HepG2 (cell line): Measurements from ENCODE around the gene GAS6. TPM values are rescaled to one million over a fixed set of nuclear protein-coding genes. Genes with fewer than 3 reads are reported as not detected.
A peak's percentile ranks its signal among the peaks of the same experiment; 100 is the strongest.

Experiments used
- ATAC-seq: fragments of 200-7000 bp; cut with Tn5 transposase; 3 replicates; pipeline ENCODE4 v1.9.1; 2020; ENCODE audit warnings: mild to moderate bottlenecking, moderate library complexity
- BruUV-seq: library from RNA; stranded (reverse); fragments of 400-500 nt; replicated peaks from 2 replicates; lab custom pipeline; 2021; lab: Mats Ljungman, UMichigan
- CTCF ChIA-PET: fragments of 300-600 bp; formaldehyde crosslinking; extraction: SDS; loops from one replicate; lab custom pipeline; 2021; ENCODE audit warnings: low total read pairs, inconsistent platforms, low intra/inter-chr PET ratio; lab: Yijun Ruan, JAX
- POLR2A ChIA-PET: fragments of 350-600 bp; sonication (Branson Sonifier 250); formaldehyde crosslinking; loops from one replicate; lab custom pipeline; 2020; ENCODE audit warnings: antibody characterized with exemption, inconsistent platforms; lab: Yijun Ruan, JAX
- DNase-seq: peaks from one replicate; pipeline ENCODE4 v3.0.0-alpha.2; 2015; ENCODE audit warnings: low spot score
- FAIRE-seq: peaks from 3 replicates; lab custom pipeline; 2011; peaks lifted over from hg19 to GRCh38; lab: Jason Lieb, UNC
- H2AFZ ChIP-seq: one replicate; pipeline ENCODE4 v1.6.1; 2011; ENCODE audit warnings: low read length, inconsistent platforms
- H3K27ac ChIP-seq: fragments of 300-600 bp; 3 replicates; pipeline ENCODE4 v1.8.0; 2011; ENCODE audit warnings: mixed run types, mild to moderate bottlenecking, mixed read lengths, low read length, inconsistent platforms; ENCODE audit not compliant: insufficient read depth; ENCODE audit errors: extremely low read length
- H3K27me3 ChIP-seq, 2 experiments: fragments of 200-600 bp in 1 of 2; 2 replicates in 1 of 2; 3 replicates in 1 of 2; pipeline versions ENCODE4 v1.6.0 to v1.8.0; 2011; ENCODE audit warnings: low read length in 2 of 2, mild to moderate bottlenecking in 2 of 2, moderate library complexity in 2 of 2, inconsistent platforms in 1 of 2; ENCODE audit not compliant: insufficient read depth in 2 of 2, control insufficient read depth in 1 of 2
- H3K36me3 ChIP-seq, 2 experiments: fragments of 200-600 bp in 1 of 2; replicated peaks in 1 of 2; 2 replicates in 1 of 2; 3 replicates in 1 of 2; pipeline versions ENCODE4 v1.5.1 to v1.8.0; 2011; ENCODE audit warnings: low read length in 2 of 2, inconsistent platforms in 1 of 2; ENCODE audit not compliant: insufficient read depth in 2 of 2, control insufficient read depth in 1 of 2
- H3K4me1 ChIP-seq: 2 replicates; pipeline ENCODE4 v1.5.1; 2012; ENCODE audit warnings: low read length, inconsistent platforms; ENCODE audit not compliant: insufficient read depth
- H3K4me2 ChIP-seq: 2 replicates; pipeline ENCODE4 v1.6.0; 2011; ENCODE audit warnings: low read depth, low read length, inconsistent platforms
- H3K4me3 ChIP-seq, 3 experiments: fragments of 200-600 bp in 1 of 3; sonication (generic), shearing (Covaris generic) in 1 of 3; replicated peaks in 1 of 3; 2 replicates each; pipeline ENCODE4 v1.5.1; 2011 to 2016; ENCODE audit warnings: low read length in 3 of 3, inconsistent platforms in 2 of 3, low read depth in 2 of 3, mild to moderate bottlenecking in 2 of 3, control low read depth in 1 of 3, mixed read lengths in 1 of 3; ENCODE audit not compliant: insufficient read depth in 1 of 3
- H3K79me2 ChIP-seq: one replicate; pipeline ENCODE4 v1.6.1; 2011; ENCODE audit warnings: low read length, inconsistent platforms; ENCODE audit not compliant: insufficient read depth
- H3K9ac ChIP-seq: 2 replicates; pipeline ENCODE4 v1.6.0; 2011; ENCODE audit warnings: mild to moderate bottlenecking, low read depth, low read length, inconsistent platforms; ENCODE audit not compliant: insufficient read depth
- H3K9me3 ChIP-seq: 2 replicates; pipeline ENCODE4 v1.5.1; 2012; ENCODE audit warnings: mild to moderate bottlenecking, low read length
- H4K20me1 ChIP-seq: 2 replicates; pipeline ENCODE4 v1.6.0; 2011; ENCODE audit warnings: inconsistent platforms, mild to moderate bottlenecking, low read length, moderate library complexity; ENCODE audit not compliant: insufficient read depth
- BHLHE40 ChIP-seq: IDR thresholded peaks from 2 replicates; pipeline ENCODE4 v1.6.1; 2011; ENCODE audit warnings: low read length, improper control_type of control experiment
- BRCA1 ChIP-seq: sonication (generic); formaldehyde crosslinking; IDR thresholded peaks from 2 replicates; pipeline ENCODE4 v1.4.0; 2020; ENCODE audit warnings: missing genetic modification reagents
- CBX5 ChIP-seq: sonication (generic); formaldehyde crosslinking; IDR thresholded peaks from 2 replicates; pipeline ENCODE4 v1.4.0; 2020; ENCODE audit warnings: missing genetic modification reagents, borderline replicate concordance
- JDP2 ChIP-seq: sonication (generic); formaldehyde crosslinking; IDR thresholded peaks from 2 replicates; pipeline ENCODE4 v1.8.1; 2022; ENCODE audit warnings: missing genetic modification reagents, borderline replicate concordance
- MXD4 ChIP-seq: IDR thresholded peaks from 2 replicates; pipeline ENCODE4 v1.6.1; 2016; ENCODE audit warnings: mild to moderate bottlenecking, missing biosample characterization, missing genetic modification reagents
- NAIF1 ChIP-seq: sonication (generic); formaldehyde crosslinking; IDR thresholded peaks from 2 replicates; pipeline ENCODE4 v1.5.0; 2020; ENCODE audit warnings: mild to moderate bottlenecking, missing genetic modification reagents, borderline replicate concordance
- PAF1 ChIP-seq: IDR thresholded peaks from 2 replicates; pipeline ENCODE4 v1.6.1; 2016; ENCODE audit warnings: missing genetic modification reagents, missing compliant biosample characterization
- PPARG ChIP-seq: conservative IDR thresholded peaks from 2 replicates; pipeline ENCODE4 v1.6.1; 2016; ENCODE audit warnings: missing biosample characterization, missing genetic modification reagents
- SMARCE1 ChIP-seq: fragments of 450-650 bp; IDR thresholded peaks from 2 replicates; pipeline ENCODE4 v1.6.1; 2017; ENCODE audit warnings: borderline replicate concordance
- SNAPC5 ChIP-seq: sonication (generic); formaldehyde crosslinking; IDR thresholded peaks from 2 replicates; pipeline ENCODE4 v1.8.1; 2023; ENCODE audit warnings: mild to moderate bottlenecking, missing genetic modification reagents, borderline replicate concordance
- ZNF737 ChIP-seq: sonication (generic); formaldehyde crosslinking; IDR thresholded peaks from 2 replicates; pipeline ENCODE4 v1.5.0; 2020; ENCODE audit warnings: missing genetic modification reagents, mild to moderate bottlenecking, borderline replicate concordance
- ZNF776 ChIP-seq: sonication (generic); formaldehyde crosslinking; IDR thresholded peaks from 2 replicates; pipeline ENCODE4 v1.4.0; 2020; ENCODE audit warnings: mild to moderate bottlenecking, missing genetic modification reagents
- ZNF891 ChIP-seq: sonication (generic); formaldehyde crosslinking; IDR thresholded peaks from 2 replicates; pipeline ENCODE4 v1.5.0; 2020; ENCODE audit warnings: mild to moderate bottlenecking, missing genetic modification reagents
- WGBS: methylation state at CpG from one replicate; pipeline ENCODE4 v1.1.6; 2017; ENCODE audit warnings: low lambda C conversion rate; 5-methylcytosine and 5-hydroxymethylcytosine counted together
- in situ Hi-C: cut with HindIII; loops from 2 replicates; pipeline ENCODE4 v1.10.0; 2017; ENCODE audit warnings: low pct_unique_long_range_greater_than_20kb; ENCODE audit not compliant: extremely low pct_ligation_motif_present
- intact Hi-C: fragments of 100-400 bp; cut with micrococcal nuclease; formaldehyde crosslinking; loops from one replicate; pipeline ENCODE4 v1.10.0; 2022; ENCODE audit not compliant: unreplicated experiment
- polyA plus RNA-seq, 8 experiments: library from polyadenylated mRNA; depleted of rRNA in 3 of 8; stranded (reverse) in 7 of 8; unstranded in 1 of 8; fragments of >200 nt; fragmentation: Illumina TruSeq in 4 of 8; extraction: Trizol in 4 of 8; gene quantifications; 2 replicates each; pipeline versions ENCODE4 v1.2.1 to v1.2.3, GENCODE V29; 2011 to 2016; ENCODE audit warnings: low read depth in 4 of 8, missing spikeins in 1 of 8, mixed read lengths in 1 of 8; ENCODE audit not compliant: insufficient read depth in 1 of 8
- total RNA-seq, 5 experiments: library from RNA; depleted of rRNA; stranded (reverse); fragments of >200 nt; fragmentation: Illumina TruSeq; extraction: Trizol; gene quantifications; 2 replicates each; pipeline ENCODE4 v1.2.3, GENCODE V29; 2016; ENCODE audit warnings: low read depth in 1 of 5
- TF ChIP-seq, protein P1 (sequence below): sonication (generic); formaldehyde crosslinking; IDR thresholded peaks from 2 replicates; pipeline ENCODE4 v1.5.1; 2020; ENCODE audit warnings: missing genetic modification reagents, mild to moderate bottlenecking, borderline replicate concordance
- TF ChIP-seq, protein P2 (sequence below): sonication (generic); formaldehyde crosslinking; IDR thresholded peaks from 2 replicates; pipeline ENCODE4 v1.5.0; 2020; ENCODE audit warnings: missing genetic modification reagents, mild to moderate bottlenecking, borderline replicate concordance

GAS6 gene
- total and polyA plus RNA-seq, 2 of the 13 experiments (the other 11 are each of a cell fraction or from before 2014, with no cell fraction given): 0.09 to 0.24 TPM

DNA sequence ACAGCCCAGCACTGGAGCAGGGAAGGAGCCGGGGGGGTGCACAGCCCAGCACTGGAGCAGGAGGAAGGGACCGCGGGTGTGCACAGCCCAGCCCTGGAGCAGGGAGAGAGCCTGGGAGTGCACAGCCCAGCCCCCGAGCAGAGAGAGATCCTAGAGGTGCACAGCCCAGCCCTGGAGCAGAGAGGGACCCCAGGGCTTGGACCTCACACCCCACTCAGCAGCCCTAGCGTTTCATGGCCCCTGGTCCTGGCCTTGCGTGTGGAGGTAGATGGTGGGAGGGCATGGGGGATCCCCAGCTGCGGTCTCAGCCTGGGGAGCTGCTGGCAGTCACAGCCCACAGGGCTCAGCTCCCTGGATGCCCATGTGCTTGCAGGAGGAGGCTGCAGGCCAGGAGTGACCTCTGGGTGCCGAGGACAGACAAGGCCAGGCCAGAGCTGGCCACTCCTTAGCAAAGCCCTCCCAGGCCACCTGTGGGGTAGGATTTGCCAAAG, 25.1 kb downstream of the GAS6 start:
- Histone ChIP-seq H3K9me3 (no peaks in the 10 kb centered on the region), H3K4me1 (peaks cover 26% of the 10 kb centered on the region), H3K9ac (no peak overlapping the region), H3K36me3 (no peaks in the 10 kb centered on the region), H4K20me1 (no peaks in the 10 kb centered on the region), H3K27me3 (peaks cover 0 to 1% of the 10 kb centered on the region in 2 experiments; a peak in 3 of 5 replicates), H2AFZ (no peak overlapping the region), H3K4me2 (no peak overlapping the region), H3K4me3 (no peak overlapping the region), H3K79me2 (no peaks in the 10 kb centered on the region), H3K27ac (no peak overlapping the region)
- ATAC-seq (no peak), FAIRE-seq (no peak), DNase-seq (no peak)
- intact Hi-C loops (no loop called here), in situ Hi-C loops (no loop called here)
- no TSS peak for BruUV-seq
- ChIA-PET CTCF (no interaction called here), POLR2A (no interaction called here)
- 67% methylated on average over 1 of the region's 8 CpGs for WGBS
- TF ChIP-seq, protein P1, sequence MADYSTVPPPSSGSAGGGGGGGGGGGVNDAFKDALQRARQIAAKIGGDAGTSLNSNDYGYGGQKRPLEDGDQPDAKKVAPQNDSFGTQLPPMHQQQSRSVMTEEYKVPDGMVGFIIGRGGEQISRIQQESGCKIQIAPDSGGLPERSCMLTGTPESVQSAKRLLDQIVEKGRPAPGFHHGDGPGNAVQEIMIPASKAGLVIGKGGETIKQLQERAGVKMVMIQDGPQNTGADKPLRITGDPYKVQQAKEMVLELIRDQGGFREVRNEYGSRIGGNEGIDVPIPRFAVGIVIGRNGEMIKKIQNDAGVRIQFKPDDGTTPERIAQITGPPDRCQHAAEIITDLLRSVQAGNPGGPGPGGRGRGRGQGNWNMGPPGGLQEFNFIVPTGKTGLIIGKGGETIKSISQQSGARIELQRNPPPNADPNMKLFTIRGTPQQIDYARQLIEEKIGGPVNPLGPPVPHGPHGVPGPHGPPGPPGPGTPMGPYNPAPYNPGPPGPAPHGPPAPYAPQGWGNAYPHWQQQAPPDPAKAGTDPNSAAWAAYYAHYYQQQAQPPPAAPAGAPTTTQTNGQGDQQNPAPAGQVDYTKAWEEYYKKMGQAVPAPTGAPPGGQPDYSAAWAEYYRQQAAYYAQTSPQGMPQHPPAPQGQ (CRISPR knock-in tag): no peak
- TF ChIP-seq, all 625 proteins: peak for 0

- ATAC-seq: peak; percentile 76
- no peak for FAIRE-seq
- Histone ChIP-seq H3K9me3 (no peaks in the 10 kb centered on the region), H3K9ac (no peak overlapping the region), H3K79me2 (no peaks in the 10 kb centered on the region), H3K4me2 (no peak overlapping the region), H3K4me1 (peaks cover 26% of the 10 kb centered on the region), H2AFZ (no peak overlapping the region), H3K36me3 (no peaks in the 10 kb centered on the region), H3K4me3 (no peak overlapping the region), H4K20me1 (no peaks in the 10 kb centered on the region), H3K27ac (no peak overlapping the region), H3K27me3 (peaks cover 0 to 1% of the 10 kb centered on the region in 2 experiments; a peak in 3 of 5 replicates)
- peak; percentile 55 for DNase-seq
- CTCF ChIA-PET: no interaction called here
- intact Hi-C loops: no loop called here
- no TSS peak for BruUV-seq
- 91% methylated on average over 5 of the region's 16 CpGs for WGBS
- in situ Hi-C loops: no loop called here
- POLR2A ChIA-PET: no interaction called here
- TF ChIP-seq PPARG (CRISPR knock-in tag) (no peak), SNAPC5 (no peak), JDP2 (CRISPR knock-in tag) (no peak), SMARCE1 (no peak), ZNF891 (CRISPR knock-in tag) (no peak), BRCA1 (CRISPR knock-in tag) (no peak), CBX5 (CRISPR knock-in tag) (no peak), ZNF737 (CRISPR knock-in tag) (no peak), MXD4 (CRISPR knock-in tag) (no peak), PAF1 (CRISPR knock-in tag) (no peak), BHLHE40 (no peak), ZNF776 (CRISPR knock-in tag) (no peak), NAIF1 (CRISPR knock-in tag) (no peak)
- TF ChIP-seq, protein P2, sequence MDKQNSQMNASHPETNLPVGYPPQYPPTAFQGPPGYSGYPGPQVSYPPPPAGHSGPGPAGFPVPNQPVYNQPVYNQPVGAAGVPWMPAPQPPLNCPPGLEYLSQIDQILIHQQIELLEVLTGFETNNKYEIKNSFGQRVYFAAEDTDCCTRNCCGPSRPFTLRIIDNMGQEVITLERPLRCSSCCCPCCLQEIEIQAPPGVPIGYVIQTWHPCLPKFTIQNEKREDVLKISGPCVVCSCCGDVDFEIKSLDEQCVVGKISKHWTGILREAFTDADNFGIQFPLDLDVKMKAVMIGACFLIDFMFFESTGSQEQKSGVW (CRISPR knock-in tag): no peak
Measured at GRCh38 chr13:113837560-113838355, 26.1 kb downstream of the GAS6 start.
